GM20431 (cell line): ENCODE data around the gene TBC1D8B.
"Not testable (repeated sequence)": the region's sequence is repeated elsewhere in the genome, so short reads cannot be mapped to it uniquely, and the experiment has no call there.

Source experiments
- in situ Hi-C: fragments of 300-500 bp; cut with MseI, MboI; formaldehyde crosslinking; loops from one replicate; pipeline ENCODE4 v1.15.0; 2020; ENCODE audit warnings: low sequenced_read_pairs; ENCODE audit not compliant: unreplicated experiment

TBC1D8B gene

DNA sequence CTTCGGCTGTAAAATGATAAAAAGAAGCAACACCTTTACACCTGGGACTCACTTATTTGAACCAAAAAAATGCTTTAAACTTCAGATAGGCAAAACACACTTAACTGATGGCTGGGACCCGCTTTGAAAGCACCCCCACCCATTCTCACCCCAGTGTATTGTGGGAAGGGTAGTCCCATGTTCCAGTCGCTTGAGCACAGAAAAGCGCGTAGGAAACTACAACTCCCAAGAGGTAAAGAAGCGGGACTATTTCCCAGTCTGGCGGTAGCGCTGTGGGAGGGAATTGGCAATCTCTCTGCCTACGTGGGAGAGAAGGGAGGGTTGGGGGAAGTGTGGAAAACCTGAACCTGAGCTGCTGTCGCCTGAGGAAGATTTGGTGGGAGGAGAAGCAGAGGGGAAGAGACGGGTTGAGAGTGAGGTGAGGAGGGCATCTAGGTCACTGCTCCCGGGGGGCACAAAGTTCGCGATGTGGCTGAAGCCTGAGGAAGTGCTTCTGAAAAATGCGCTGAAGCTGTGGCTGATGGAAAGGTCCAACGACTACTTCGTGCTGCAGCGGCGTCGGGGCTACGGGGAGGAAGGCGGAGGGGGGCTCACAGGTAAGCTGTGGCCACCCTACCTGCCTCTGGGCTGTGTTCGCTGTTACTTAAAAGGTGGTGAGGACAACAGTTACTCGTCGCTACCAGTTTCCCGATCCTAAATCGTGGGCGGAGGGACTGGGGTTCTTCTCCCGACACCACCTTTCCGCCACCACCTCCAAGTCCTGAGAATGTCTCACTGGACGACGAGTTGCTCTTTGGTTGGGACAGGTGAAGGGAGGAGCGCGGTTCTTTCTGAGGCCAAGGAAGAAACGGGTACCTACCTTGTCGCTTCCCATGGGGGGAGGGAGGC lies at the start of gene TBC1D8B:
Gene TBC1D8B (plus strand): TSS at position 286 of the 888 bp plus-strand sequence. CDS start 181 bp downstream, at position 467.
- in situ Hi-C loops, result no loop called here

DNA sequence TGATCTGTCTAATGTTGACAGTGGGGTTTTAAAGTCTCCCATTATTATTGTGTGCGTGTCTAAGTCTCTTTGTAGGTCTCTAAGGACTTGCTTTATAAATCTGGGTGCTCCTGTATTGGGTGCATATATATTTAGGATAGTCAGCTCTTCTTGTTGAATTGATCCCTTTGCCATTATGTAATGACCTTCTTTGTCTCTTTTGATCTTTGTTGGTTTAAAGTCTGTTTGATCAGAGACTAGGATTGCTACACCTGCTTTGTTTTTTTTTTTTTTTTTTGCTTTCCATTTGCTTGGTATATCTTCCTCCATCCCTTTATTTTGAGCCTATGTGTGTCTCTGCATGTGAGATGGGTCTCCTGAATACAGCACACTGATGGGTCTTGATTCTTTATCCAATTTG lies 33.2 kb upstream of the TBC1D8B start:
- in situ Hi-C loops, result not testable (repeated sequence)

DNA sequence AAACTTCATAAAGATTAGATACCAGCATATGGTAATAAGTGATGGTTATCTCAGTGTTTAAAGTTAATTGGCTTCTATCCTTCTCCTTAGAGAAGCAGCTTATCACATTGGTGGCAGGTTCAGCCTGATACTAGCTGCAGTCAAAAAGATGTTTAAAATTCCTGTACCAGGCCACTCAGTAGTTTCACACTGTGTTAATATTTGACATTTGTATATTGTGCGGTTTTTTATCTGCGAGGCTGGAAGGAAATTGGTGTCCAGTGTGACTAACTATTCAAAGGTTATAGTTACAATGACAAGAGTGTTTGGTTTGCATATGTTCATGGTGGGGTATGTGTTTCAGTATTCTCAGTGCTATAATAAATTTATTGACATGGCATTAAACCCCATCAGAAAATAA lies 27.5 kb upstream of the TBC1D8B start:
- in situ Hi-C loops, result loop anchor here (25.0 kb wide), 1 partner anchor 288 kb away; no protein-coding TSS in a partner anchor

DNA sequence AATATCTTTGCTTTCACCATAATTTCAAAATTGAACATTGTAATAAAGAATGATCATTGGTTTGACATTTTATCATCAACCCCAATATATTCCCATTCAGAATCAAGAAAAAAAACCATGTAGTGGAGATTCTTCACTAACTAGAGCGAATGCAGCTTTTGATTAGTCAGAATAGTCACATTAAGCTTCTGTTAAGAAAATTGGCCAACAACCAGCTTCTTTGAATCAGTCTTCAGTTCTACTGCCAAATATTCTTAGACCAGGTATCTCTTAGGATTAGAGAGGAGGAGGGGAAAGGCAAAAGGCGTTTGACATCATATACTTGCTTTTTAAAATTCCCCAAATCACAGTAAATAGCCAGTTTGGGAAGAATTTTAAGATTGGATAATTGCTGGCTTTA lies 22.2 kb upstream of the TBC1D8B start:
- in situ Hi-C loops, result loop anchor here (25.0 kb wide), 1 partner anchor 293 kb away; no protein-coding TSS in a partner anchor

DNA sequence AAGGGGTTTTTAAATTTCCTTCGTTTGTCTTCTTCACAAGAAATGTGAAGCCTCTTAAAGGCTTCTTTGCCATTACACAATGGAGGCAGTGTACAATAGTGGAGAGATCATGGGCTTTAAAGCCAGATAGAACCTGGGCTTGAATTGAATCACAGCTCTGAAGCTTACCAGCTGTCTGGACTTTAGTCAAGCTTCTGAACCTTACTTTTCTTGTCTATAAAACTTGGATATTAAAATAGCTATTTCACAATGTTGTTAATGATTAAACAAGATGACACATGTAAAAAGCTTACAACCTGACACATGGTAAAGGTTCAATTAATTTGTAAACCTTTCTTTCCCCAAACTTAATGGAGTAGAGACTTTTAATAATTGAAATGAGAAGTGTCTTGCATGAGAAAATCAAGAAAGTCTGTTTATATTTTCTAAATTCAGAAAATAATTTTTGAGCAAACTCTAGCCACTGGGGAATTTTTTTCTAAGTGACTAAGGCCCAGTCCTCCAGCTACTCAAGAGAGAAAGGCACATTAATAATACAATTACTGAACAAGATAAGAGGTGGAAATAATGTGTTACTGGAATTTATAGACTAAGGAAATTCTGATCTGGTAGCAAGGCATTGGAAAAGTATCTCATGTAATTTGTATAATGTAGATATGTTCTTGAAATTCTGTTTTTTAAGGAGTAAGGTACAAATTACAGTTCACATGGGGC lies 21.7 kb upstream of the TBC1D8B start:
- in situ Hi-C loops, result loop anchor here (25.0 kb wide), 1 partner anchor 294 kb away; no protein-coding TSS in a partner anchor

DNA sequence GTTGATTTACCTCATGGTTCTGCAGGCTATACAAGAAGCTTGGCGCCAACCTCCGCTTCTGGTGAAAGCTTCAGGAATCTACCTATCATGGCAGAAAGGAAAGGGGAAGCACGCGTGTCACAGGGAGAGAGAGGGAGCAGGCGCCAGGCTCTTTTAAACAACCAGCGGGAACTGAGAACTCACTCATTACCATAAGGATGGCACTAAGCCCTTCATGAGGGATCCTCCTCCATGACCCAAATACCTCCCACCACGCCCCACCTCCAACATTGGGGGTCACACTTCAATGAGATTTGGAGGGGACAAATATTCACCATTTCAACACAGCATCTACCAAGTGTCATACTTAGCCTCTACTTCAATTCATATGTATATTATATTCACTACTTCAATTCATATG lies 18.8 kb upstream of the TBC1D8B start:
- in situ Hi-C loops, result loop anchor here (25.0 kb wide), 1 partner anchor 296 kb away; no protein-coding TSS in a partner anchor

DNA sequence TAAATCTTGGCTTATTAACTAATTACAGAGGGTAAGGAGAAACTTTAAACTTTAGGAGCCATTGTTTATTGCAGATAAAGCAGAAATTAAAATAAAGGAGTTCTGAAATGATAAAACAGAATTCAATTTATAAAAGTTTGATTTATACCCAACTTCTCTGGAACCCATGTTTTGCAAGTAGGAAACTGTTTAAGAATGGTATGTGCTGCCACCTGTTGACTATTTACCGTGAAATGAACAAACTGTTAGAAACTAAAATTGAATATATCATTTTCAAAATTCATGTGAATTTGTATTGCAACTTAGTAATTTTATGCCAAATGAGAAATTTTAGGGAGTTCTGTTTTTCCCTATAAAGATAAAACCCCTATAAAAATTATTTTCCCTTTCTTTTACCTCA lies 11.0 kb upstream of the TBC1D8B start:
- in situ Hi-C loops, result loop anchor here (25.0 kb wide), 1 partner anchor 304 kb away; no protein-coding TSS in a partner anchor

DNA sequence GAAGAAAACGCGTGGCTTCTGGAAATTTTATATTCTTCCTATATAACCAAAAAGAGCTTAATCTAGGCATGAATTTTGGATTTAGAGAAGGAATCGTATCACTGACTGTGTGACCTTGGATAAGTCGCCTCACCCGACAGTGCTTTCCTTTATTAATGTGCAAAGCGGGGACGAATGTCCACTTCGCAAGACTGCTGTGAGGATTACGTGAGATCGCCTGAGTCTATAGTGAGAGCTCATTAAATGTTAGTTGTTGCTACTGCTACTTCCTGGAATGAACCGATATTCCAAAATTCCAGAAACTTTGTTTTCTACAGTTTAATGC lies 448 bp upstream of the TBC1D8B start:
- in situ Hi-C loops, result no loop called here

DNA sequence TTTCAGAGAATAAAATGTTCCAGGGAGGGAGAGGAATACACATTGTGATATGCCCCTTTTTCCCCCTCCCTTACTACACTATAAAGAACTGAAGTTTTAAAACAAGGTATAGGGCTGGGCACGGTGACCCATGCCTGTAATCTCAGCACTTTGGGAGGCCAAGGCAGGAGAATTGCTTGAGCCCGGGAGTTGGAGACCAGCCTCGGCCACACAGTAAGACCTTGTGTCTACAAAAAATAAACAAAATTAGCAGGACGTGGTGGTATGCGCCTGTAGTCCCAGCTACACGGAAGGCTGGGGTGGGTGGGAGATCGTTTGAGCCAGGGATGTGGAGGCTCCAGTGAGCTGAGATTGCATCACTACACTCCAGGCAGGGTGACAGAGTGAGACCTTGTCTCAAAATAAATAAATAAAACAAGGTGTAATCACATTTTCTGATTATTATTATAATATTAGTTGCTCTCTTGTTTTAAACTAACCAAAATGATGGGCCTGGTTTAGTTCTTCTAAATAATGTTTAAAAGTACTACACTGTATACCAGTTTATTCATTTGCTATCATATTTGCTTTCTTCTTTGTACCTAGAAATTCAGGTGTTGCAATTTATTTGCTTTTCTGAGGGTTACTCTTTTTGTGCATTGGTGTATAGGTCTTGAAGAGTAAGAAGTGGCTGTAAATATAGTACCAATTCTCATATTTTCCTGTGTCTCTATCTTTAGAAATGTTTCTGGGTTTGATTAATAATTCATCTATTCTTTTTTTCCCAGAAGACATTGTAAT lies 8.8 kb downstream of the TBC1D8B start:
- in situ Hi-C loops, result no loop called here

DNA sequence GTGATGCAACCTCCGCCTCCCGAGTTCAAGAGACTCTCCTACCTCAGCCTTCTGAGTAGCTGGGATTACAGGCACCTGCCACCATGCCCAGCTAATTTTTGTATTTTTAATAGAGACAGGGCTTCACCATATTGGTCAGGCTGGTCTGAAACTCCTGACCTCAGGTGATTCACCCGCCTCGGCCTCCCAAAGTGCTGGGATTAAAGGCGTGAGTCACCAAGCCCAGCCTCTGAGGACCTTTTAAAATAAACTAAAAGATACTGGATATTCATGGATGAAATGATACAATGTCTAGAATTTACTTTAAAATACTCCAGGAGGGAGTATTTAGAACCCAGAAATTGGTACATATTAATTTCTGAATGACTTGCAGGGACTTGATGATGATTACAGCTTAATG lies 10.5 kb downstream of the TBC1D8B start:
- in situ Hi-C loops, result not testable (repeated sequence)

DNA sequence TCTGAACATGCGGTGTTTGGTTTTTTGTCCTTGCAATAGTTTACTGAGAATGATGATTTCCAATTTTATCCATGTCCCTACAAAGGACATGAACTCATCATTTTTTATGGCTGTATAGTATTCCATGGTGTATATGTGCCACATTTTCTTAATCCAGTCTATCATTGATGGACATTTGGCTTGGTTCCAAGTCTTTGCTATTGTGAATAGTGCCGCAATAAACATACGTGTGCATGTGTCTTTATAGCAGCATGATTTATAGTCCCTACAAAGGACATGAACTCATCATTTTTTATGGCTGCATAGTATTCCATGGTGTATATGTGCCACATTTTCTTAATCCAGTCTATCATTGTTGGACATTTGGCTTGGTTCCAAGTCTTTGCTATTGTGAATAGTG lies 11.6 kb downstream of the TBC1D8B start:
- in situ Hi-C loops, result not testable (repeated sequence)

DNA sequence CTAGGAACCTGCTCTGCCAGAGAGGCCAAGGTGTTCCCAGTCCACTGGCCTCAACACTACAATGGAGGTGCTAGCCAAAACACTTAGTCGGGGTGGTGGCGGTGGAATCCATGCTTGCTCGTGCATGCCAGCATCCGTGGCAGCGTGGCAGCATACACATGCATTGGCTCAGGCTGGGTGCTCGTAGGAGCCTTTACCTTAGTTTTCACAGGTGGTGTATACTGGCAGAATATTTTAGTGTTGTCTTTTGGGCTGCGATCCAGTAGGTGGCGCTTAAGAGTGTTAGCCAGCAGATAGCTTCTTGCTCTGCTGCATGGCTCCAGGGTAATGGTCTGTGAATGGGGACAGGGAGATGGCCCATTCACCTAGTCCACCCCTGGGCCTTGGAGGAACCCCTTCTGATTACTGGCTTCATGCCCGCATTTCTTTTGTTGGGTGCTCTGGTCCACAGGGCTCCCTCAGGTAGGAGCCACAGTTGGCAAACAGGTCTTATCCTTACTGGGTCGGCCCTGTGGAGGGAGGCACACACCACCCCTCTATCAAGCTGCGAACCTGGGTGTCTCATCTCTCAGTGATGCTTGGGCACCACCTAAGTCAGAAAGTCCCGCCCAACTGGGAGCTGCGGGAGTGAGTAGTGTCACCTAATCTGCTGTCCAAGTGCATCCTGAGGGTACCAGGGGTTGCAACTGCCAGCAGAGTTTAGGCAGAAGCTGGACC lies 60.7 kb downstream of the TBC1D8B start:
- in situ Hi-C loops, result no loop called here

DNA sequence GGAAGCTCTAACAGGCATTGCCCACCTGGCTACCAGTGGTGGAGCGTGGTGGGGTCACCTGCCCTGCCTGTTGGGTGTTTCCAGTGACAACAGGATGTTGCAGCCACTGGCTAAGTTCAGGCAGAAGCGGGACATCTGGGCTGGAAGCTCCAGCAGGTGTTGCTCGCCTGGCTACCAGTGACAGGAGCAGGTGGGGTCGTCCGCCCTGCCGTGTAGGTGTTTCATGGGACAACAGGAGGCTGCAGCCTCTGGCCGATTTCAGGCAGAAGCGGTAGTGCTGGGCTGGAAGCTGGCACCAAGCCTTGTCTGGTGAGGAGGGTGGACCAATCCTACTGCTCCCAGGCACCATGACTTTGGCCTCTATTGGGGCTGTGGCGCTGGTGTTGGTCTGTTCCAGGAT lies 61.2 kb downstream of the TBC1D8B start:
- in situ Hi-C loops, result no loop called here

DNA sequence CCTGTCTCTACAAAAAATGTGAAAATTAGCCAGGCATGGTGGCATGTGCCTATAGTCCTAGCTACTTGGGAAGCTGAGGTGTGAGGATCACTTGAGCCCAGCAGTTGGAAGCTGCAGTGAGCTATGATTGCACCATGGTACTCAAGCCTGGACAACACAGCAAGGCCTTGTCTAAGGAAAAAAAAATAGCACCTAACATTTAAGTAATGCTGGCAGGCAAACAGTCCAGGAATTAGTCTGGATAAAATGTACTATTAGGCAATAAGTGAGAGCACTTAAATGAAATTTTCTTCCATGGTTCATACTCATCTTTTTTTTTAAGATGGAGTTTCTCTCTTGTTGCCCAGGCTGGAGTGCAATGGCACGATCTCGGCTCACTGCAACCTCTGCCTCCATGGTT lies 70.3 kb downstream of the TBC1D8B start:
- in situ Hi-C loops, result not testable (repeated sequence)

DNA sequence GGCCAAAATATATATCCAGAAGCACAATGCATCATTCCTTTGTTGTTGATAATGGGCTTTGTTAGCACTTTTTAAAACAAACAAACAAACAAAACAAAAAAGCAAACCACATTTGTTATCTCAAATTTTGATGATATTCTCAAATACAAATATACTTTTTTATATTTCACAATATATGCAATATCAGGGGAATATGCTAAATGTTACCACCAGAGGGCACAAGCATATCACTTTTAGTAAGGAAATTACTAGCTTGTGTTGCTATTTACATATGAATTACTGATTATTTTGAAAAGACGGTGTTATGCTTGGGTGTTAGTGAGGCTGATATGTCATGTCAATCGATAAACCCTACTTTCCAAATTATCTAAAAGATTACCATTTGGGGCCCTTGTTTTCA lies 71.6 kb downstream of the TBC1D8B start:
- in situ Hi-C loops, result no loop called here

DNA sequence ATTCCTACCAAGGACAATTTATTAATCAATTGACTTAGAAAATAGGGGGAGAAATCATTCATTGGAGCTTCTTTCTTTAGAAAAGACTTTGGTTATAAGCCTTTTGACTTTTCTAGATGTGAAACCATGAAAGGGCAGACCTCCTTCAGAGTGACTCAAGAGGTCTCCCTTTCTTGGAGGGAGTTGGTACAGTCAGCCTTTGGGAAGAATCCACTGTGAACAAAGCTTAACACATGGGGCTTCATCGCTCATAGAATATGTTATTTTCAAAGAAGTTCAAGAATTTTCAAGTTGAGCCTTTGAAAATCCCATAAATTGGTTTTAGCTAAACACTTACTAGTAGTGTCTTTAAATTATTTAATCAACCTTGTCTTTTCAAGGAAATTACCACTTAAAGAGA lies 72.7 kb downstream of the TBC1D8B start:
- in situ Hi-C loops, result no loop called here

DNA sequence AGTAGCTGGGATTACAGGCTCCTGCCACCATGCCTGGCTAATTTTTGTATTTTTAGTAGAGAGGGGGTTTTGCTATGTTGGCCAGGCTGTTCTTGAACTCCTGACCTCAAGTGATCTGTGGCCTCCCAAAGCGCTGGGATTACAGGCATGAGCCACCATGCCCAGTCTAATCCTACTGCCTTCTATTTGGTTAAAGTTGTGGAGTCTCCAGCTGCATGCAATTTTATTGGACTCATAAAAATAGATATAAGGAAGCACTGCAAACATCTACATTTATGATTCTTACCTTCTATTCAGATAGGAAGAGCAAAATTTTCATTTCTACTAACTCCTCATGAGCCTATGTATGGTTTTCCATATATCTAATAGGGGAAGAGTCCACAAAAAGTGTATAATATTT lies 87.0 kb downstream of the TBC1D8B start:
- in situ Hi-C loops, result no loop called here

DNA sequence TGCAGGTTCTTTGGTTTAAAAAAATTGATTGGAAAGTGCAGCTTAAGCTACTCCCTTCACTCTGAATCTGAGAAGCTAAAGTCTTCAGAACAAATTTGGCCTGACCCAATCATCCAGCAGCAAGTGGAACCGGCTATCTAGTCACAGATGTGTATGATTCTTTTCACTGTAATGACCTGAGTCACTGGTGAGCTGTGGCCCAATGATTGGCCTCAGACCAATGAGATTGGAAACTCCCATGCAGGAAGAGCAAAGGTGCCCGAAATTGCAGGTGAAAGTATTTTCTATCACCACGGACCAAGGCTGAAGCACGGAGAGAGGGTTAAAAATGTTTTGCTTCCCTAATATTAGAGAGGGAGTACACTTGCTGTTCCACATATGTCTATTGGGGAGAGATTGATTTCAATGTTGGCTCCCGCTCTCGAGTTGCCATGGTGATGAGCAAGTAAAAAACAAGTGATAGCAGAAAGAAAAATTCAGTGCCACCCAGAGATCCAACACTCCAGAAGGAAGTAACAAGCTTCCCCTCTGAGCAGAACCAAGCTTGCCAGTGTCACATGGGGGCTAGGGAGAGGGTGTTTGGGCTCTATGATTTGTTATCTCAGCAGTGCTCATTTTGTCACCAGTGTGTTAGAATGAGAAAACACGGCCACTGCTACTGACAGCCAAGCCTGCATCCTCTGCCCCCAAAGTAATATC lies 89.4 kb downstream of the TBC1D8B start:
- in situ Hi-C loops, result no loop called here

DNA sequence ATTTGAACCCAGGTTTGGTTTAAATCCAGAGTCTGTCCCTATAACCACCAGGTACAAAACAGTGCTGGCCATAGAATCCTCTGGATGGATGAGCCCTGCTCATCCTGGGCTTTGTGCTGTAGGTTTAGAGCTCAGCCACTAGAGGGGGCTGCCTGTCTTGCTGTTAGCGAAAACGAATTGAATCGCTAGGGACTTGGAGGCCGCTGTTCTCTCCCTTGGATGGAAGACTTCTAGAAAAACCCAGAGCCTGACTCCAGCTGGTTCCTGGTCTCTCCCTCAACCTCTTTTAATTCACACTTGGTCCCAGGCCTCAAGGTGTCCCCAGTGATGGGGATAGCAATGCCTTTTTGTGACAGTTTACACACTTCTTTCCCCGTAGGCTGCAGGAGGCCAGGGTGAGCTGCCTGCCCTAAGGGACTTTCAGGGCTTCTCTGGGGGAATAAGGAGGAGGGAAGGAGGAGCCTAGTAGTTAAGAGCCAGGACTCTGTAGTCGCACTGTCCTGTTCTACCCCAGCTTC lies 92.0 kb downstream of the TBC1D8B start:
- in situ Hi-C loops, result no loop called here
